GM19099 (cell line): ENCODE results near the gene CIROP.

Source experiments
- POLR2A ChIP-seq: IDR thresholded peaks from 3 replicates; pipeline ENCODE4 v1.6.1; 2011; ENCODE audit warnings: low read depth; ENCODE audit not compliant: insufficient read length; ENCODE audit errors: extremely low read depth

The CIROP gene

DNA sequence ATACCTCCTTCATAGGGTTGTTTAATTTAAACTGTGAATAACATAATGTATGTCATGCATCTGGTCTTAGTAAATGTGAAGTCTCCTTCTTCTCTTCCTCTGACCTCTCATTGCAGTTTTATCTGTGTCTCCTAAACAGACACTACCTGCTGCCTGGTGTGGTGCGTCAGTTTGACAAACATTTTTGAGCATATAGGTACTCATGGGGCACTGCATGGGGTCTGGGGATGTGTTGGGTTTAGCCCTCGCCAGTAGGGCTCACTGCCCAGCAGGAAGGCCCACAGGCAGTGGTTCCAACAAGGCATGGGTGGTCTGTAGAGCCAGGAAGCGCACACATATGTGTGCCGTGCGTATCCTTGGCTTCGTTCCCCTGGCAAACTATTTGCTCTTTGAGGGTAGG lies 17.3 kb upstream of the CIROP start:
- no peak for TF ChIP-seq POLR2A

DNA sequence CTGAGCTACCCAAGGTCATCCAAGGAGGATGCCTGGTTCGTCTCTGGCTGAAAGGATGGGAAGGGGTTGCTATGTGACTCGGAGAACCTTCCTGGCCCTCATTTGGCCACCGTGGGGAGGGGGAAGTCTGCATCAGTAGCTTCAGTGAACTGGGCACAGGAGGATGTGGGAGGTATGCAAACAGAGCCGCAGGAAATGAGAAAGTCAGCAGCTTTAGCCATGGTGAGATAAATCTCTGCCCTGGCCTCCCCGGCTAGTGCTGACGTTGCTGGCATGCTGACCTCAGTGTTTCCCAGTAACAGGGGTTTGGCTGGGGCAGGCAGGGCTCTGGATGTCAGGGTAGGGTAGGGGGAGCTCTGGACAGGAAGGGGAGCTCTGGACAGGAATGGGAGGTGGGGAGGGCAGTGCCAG lies 16.6 kb upstream of the CIROP start:
- no peak for TF ChIP-seq POLR2A

DNA sequence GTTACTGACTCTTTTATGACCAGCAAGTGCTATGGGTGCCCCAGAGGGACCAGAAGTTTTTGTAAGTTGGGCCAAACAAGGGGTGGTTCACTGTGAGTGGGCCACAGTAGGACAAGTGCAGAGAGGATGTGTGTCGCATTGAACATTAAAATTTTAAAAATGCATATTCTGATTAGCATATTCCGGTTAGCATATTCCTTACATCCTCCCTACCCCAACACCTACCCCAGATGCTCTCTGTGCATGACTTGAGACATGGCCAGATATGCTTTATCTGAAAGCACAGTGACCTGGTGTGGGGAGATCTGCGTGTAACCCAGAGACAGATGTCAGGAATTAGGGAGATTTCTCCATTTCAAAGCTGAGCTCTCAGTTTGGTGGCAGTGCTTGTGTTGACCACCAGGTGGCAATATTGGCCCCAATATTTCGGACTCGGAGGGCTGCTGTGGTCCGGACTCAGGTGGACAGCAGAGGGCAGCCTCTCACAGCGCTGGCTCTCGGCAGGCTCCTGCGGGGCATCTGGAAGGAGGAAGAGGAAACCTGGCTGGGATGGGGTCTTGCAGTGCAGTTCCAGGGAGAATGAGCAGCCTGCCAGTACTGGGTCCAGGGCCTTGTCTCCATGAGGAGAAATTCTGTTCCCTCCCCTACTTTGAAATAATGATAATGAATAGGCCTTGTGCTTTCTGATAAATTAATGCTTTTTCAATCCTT lies 15.9 kb upstream of the CIROP start:
- no peak for TF ChIP-seq POLR2A

DNA sequence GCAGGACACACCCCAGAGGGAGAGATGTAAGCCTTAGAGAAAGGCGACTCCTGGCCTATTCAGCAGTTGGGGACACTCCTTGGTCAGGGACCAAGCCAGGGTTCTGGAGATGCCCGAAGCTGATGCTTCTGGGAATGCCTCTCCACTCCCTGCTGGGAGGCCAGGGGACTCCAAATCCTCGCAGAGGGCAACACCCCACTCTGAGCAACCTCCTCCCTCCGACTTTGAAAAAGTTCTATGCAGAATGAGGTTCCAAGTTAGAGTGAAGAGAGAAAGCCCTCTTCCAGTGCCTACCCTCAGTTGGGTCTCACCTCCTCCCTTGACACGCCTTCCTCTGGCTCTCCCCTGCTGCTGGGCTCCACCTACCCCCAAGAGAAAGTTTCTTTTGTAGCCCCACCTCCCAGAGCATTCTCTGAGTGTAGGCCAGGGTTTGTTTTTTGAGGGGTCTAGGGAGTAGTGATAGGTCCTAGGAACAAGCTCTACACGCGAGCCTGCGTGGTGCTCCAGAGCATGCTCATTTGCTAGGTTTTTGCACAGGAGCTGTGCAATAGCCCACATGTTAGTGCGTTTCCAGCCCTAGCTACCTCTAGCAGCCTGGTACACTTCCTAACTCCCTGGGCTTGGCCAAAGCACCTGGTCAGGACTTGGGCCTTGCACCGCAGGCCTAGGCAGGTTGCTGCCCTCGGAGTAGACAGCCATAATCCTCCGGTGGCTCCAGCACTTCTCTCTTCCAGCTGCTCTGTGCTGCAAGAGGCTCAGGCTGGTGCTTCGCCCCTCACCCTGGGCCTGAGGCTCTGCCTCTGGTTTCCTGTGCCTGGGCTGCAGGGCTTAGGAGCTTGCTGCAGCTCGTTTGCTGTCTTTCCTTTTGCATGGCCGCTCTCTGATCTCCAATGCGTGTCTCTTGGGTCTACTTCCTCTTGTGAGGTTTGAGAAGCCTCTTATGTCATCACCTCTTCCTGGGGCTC lies 14.9 kb upstream of the CIROP start:
- no peak for TF ChIP-seq POLR2A

DNA sequence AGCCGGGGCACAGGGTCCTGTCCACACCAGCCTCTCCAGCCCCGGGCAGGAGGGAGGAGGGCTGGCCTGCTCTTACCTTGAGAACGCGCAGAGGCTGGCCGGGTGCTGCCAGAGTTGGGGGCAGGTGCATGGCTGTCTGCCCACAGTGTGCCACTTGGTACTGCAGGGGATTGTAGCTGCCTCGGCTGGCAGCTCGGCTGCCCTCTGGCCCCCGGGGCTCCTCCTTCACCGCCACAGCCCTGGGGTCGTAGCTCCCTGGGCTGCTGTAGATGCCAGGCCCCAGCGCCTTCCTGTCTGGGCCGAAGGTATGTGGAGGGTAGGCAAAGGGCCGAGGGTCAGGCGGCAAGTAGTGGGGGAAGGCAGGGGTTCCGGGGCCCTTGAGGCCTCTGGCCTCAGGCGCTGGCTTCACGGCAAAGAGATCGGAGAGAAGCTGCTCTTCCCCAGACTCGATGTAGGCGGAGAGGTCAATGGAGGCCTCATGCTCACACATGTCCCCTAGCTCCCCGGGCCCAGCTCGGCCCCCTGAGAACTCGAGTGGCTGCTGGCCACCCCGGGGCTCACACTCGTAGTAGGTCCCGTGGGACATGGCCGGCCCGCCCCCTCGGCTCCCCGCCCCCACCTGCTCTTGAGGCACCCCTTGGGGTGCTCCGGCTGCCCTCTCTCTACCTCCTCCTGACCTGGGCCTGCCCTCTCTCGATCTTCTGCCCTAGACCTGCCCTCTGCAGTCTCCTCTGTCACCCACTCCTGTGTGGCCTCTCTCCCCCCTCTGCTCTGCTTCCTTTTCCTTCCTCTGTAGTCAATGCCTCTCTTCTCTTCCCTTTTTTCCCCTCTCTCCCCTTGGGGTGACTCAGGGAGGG lies 13.9 kb upstream of the CIROP start, which contains the start of gene CEBPE:
Gene CEBPE (minus strand): TSS at position 750 of the 857 bp plus-strand sequence. CDS start 164 bp downstream, at position 586.
- no peak for TF ChIP-seq POLR2A

DNA sequence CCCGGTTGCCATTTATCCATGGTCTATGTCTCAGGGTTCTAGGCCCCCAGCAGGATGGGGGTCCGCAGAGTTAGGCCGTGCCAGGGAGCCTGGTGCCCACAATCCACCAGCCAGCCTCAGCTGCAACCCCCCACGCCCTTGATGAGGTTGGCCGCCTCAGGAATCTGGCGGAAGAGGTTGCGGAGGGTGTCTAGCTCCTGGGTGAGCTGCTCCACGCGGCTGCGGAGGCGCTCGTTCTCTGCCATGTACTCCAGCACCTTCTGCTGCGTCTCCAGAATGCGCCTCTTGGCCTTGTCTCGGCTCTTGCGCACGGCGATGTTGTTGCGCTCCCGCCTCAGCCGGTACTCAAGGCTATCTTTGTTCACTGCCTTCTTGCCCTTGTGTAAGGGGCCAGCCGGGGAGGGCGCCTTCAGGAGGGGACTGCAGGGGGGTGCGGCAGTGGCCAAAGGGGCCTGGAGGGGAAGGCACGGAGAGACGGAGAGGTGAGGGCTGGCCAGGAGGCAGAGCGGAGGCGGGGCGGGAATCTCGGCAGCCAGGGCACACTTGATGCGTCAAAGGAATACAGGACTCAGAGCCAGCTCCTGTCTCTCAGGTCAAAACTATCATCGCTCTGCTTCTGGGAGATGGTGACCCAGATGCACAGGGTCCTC lies 12.7 kb upstream of the CIROP start:
- TF ChIP-seq POLR2A: no peak

DNA sequence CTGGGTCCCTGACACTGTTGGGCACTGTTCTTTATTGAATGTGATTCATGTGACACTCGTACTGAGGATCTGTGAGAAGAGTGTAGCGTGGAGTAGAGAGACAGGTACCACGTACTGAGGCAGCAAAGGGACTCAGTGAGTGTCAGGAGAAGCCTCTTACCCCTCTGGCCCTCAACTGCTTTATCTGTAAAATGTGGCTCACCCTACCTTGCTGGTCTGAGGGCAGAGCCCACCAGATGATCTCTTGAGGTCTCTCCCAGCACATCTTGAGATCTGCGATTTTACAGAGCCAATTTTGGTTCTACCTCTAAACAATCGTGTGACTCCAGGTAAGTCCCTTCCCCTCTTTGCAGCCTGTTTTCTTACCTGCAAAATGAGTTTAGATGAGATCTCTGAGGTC lies 11.1 kb upstream of the CIROP start:
- no peak for TF ChIP-seq POLR2A

DNA sequence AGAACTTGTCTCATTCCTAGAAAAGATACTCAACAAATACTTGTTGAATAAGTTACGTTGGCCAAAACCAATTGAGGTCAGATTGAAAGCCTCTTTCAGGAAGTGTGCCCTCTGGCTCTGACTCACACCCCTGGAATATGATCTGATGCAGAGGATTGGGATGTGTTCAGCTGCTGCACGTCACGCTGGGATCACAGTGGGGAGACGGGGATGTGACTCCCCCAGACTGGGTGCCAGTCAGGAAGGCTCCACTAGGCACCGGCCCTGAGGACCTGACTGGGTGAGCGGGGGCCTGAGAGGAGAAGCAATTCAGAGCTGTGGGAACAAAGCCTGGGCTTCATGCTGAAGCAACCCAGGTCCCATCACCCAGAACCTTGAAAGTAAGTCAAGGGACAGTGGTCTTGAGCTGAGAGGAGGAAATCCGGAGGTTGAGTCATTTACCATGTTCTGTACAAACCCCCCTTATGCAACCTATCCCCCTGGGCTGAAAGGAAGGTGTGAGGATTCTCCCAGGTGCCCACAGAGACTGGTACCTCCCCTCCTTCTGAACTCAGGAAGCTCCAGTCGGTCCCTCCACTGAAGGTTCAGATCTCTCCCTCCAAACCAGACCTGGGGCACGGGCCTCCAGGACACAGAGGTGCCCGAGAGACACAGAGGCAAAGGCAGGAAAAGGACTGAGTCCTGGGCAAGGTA lies 10.4 kb upstream of the CIROP start:
- no peak for TF ChIP-seq POLR2A

DNA sequence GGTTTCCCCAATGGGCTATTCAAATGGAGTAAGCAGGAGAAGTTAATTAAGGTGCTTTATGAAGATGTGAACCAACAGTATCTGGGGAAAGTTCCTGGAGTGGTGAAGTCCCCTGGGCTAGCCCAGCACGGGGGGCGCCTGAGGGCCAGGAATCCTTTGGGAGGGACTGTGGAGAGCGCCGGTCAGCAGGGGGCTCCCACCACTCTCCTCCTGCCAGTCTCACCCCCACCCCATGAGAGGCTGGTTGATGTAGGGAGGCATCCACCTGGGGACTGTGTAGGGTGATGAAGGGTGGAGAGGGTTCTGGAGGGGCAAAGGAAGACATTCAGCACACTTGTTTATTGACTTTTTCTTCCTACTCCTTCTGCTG lies 9.9 kb upstream of the CIROP start:
- TF ChIP-seq POLR2A: no peak

DNA sequence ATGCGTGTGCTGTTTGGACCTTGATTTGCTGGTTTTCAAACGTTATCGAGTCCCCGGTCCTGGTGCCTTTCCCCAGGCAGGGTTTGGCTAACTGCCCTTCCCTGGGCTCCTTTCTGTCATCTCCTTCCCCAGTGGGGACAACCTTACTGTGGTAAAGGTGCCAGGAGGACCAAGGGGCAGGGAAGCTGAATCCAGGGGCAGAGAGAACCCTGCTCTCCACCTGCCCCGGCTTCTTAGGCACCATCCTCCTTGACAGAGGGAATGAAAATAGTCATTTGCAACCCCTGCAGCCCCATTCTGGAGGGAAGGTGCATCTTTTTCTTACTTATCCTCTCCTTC lies 9.3 kb upstream of the CIROP start:
- TF ChIP-seq POLR2A: no peak

DNA sequence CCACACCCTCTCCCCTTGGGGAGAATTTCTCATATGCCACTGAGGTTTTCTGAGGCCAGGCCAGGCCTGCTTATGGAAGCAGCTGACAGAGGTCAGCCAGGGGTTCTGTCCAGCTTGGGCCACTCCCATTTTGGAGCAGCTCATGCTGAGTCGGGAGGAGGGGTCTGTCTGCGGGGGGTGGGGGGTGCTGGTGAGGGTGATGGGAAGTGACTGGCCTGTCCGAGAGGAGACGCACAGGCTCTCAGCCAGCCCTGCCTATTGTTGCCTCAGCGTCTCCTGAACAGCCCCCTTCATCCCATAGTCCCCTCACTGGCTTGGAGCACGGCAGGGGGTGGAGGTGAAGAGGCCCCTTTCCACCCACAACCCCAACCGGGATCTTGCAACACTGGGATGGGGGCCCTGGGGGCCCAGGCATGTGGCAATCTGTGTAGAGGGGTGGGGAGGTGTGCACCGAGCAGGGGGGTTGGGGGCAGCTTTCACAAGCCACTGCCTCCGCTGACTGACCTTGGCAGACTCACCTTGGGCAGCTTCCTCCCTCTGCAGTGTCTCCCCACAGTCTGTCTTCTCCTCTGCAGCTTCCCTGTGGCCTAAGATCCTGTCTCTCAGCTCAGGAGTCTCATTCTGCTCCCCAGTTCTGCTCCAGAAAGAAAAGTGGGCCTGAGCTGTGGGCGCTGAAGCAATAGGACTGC lies 8.8 kb upstream of the CIROP start:
- no peak for TF ChIP-seq POLR2A

DNA sequence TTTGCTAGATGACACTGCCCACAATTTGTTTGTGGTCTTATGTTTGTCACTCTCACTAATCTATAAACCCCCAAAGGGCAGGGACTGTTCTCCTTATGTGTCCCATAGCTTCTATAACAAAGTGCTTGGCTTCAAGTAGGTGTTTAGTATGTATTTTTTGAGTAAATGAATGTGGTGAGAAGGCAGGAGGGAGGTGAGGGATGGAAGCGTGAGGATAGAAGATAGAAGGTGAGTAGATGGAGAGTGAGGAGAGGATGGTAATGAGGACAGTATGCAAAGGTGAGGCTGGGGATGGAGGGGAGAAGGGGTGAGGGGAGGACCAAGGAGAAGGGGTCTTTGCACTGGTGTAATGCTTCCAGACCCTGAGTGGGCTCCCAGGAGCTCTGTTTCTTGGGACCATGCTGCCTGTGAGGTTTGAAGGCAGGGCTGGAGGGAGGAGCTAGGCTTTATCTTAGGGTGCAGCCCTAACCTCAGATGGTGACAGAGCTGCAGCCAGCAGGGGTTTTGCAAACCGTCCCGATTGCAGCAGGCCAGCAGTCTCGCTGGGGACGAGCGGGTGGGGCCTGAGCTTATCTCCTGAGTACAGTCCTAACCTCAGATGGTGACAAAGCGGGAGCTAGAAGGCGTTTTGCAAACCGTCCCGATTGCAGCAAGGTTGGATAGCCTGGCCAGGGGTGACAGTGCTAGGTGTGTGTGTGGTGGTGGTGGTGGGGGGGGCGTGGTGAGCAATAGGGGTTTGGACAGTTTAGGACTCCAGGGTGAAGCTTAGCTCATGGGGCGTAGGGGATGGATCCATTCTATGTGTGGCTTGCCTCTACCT lies 7.8 kb upstream of the CIROP start:
- no peak for TF ChIP-seq POLR2A
